GM03348 (cell line): ENCODE measurements around the gene CNPY4.

Experiments
- DNase-seq: peaks from one replicate; pipeline ENCODE4 v3.0.0; 2012; ENCODE audit warnings: low spot score

The CNPY4 gene

GRCh38 chr7:100119072-100119969 lies at the start of gene CNPY4, which contains the start of gene TAF6:
Gene CNPY4 (plus strand): TSS chr7:100119634. CDS start chr7:100119745, 111 bp downstream.
Gene TAF6 (minus strand): TSS chr7:100119358. CDS start chr7:100114209, 5,149 bp downstream.
- peak; percentile 99 for DNase-seq

- no peak for DNase-seq
Measured at GRCh38 chr7:100069991-100070390, 49.4 kb upstream of the CNPY4 start.

GRCh38 chr7:100071018-100071723 lies 48.3 kb upstream of the CNPY4 start:
- no peak for DNase-seq

GRCh38 chr7:100072462-100072861 lies 47.0 kb upstream of the CNPY4 start:
- no peak for DNase-seq

GRCh38 chr7:100074841-100075240 lies 44.6 kb upstream of the CNPY4 start:
- DNase-seq: no peak

- no peak for DNase-seq
Measured at GRCh38 chr7:100075418-100075817, 44.0 kb upstream of the CNPY4 start.

- DNase-seq: no peak
Measured at GRCh38 chr7:100077205-100077604, 42.2 kb upstream of the CNPY4 start.

GRCh38 chr7:100079024-100079560 lies 40.3 kb upstream of the CNPY4 start:
- DNase-seq: no peak

GRCh38 chr7:100080907-100081534 lies 38.4 kb upstream of the CNPY4 start:
- peak; percentile 18 for DNase-seq

GRCh38 chr7:100081535-100082102 lies 37.8 kb upstream of the CNPY4 start, which contains the start of gene ZNF3:
Gene ZNF3 (minus strand): TSS chr7:100081723. CDS start chr7:100077357, 4,366 bp downstream.
- peak; percentile 98 for DNase-seq

- DNase-seq: no peak
Measured at GRCh38 chr7:100082978-100083377, 36.5 kb upstream of the CNPY4 start.

GRCh38 chr7:100085515-100085914 lies 33.9 kb upstream of the CNPY4 start:
- DNase-seq: no peak

- DNase-seq: peak; percentile 82
Measured at GRCh38 chr7:100087055-100087750, 32.2 kb upstream of the CNPY4 start.

- DNase-seq: no peak
Measured at GRCh38 chr7:100088095-100088620, 31.3 kb upstream of the CNPY4 start.

- peak; percentile 91 for DNase-seq
Measured at GRCh38 chr7:100088621-100089457, 30.6 kb upstream of the CNPY4 start, which contains the start of gene COPS6. Gene COPS6 (plus strand): TSS chr7:100088969. CDS start chr7:100088991, 22 bp downstream.

GRCh38 chr7:100089458-100090196 lies 29.8 kb upstream of the CNPY4 start:
- DNase-seq: no peak

GRCh38 chr7:100090527-100091410 lies 28.7 kb upstream of the CNPY4 start:
- no peak for DNase-seq
